HepG2 (cell line): Measurements from ENCODE around the gene SFTA2. TPM values are rescaled to one million over a fixed set of nuclear protein-coding genes. Genes with fewer than 3 reads are reported as not detected.

ENCODE experiments used
- ATF7 ChIP-seq, 2 experiments: fragments of 450-650 bp in 1 of 2; sonication (generic) in 1 of 2; formaldehyde crosslinking in 1 of 2; IDR thresholded peaks; 2 replicates each; pipeline versions ENCODE4 v1.4.0 to v1.6.1; 2016 to 2020; ENCODE audit warnings: antibody characterized with exemption in 1 of 2, mild to moderate bottlenecking in 1 of 2, missing genetic modification reagents in 1 of 2
- GZF1 ChIP-seq: sonication (generic); formaldehyde crosslinking; IDR thresholded peaks from 2 replicates; pipeline ENCODE4 v1.5.1; 2020; ENCODE audit warnings: mild to moderate bottlenecking, missing genetic modification reagents
- KMT2A ChIP-seq: sonication (generic); formaldehyde crosslinking; IDR thresholded peaks from 2 replicates; pipeline ENCODE4 v1.4.0; 2020; ENCODE audit warnings: missing genetic modification reagents
- NCOA5 ChIP-seq: sonication (generic); formaldehyde crosslinking; IDR thresholded peaks from 2 replicates; pipeline ENCODE4 v1.4.0; 2020; ENCODE audit warnings: missing genetic modification reagents
- NONO ChIP-seq, 2 experiments: fragments of 450-650 bp in 1 of 2; sonication (generic) in 1 of 2; formaldehyde crosslinking in 1 of 2; IDR thresholded peaks in 1 of 2; conservative IDR thresholded peaks in 1 of 2; 2 replicates each; pipeline versions ENCODE4 v1.6.1 to v1.8.0; 2017 to 2022; ENCODE audit warnings: mild to moderate bottlenecking in 1 of 2, missing genetic modification reagents in 1 of 2, moderate library complexity in 1 of 2
- ZBED4 ChIP-seq: sonication (generic); formaldehyde crosslinking; IDR thresholded peaks from 2 replicates; pipeline ENCODE4 v1.4.0; 2020; ENCODE audit warnings: missing genetic modification reagents, borderline replicate concordance
- ZNF30 ChIP-seq: sonication (generic); formaldehyde crosslinking; IDR thresholded peaks from 2 replicates; pipeline ENCODE4 v1.5.0; 2020; ENCODE audit warnings: mild to moderate bottlenecking, missing genetic modification reagents
- ZNF317 ChIP-seq: sonication (generic); formaldehyde crosslinking; IDR thresholded peaks from 2 replicates; pipeline ENCODE4 v1.5.0; 2020; ENCODE audit warnings: mild to moderate bottlenecking, missing genetic modification reagents
- ZNF44 ChIP-seq: sonication (generic); formaldehyde crosslinking; IDR thresholded peaks from 2 replicates; pipeline ENCODE4 v1.5.1; 2020; ENCODE audit warnings: mild to moderate bottlenecking, missing genetic modification reagents
- ZNF468 ChIP-seq: sonication (generic); formaldehyde crosslinking; IDR thresholded peaks from 2 replicates; pipeline ENCODE4 v1.8.0; 2022; ENCODE audit warnings: mild to moderate bottlenecking, moderate library complexity, missing genetic modification reagents
- ZNF543 ChIP-seq: sonication (generic); formaldehyde crosslinking; IDR thresholded peaks from 2 replicates; pipeline ENCODE4 v1.4.0; 2020; ENCODE audit warnings: mild to moderate bottlenecking, missing genetic modification reagents
- ZNF670 ChIP-seq: sonication (generic); formaldehyde crosslinking; IDR thresholded peaks from 2 replicates; pipeline ENCODE4 v1.8.0; 2022; ENCODE audit warnings: mild to moderate bottlenecking, missing genetic modification reagents, borderline replicate concordance
- ZNF839 ChIP-seq: sonication (generic); formaldehyde crosslinking; IDR thresholded peaks from 2 replicates; pipeline ENCODE4 v1.4.0; 2020; ENCODE audit warnings: missing genetic modification reagents, mild to moderate bottlenecking, borderline replicate concordance
- polyA plus RNA-seq, 8 experiments: library from polyadenylated mRNA; depleted of rRNA in 3 of 8; stranded (reverse) in 7 of 8; unstranded in 1 of 8; fragments of >200 nt; fragmentation: Illumina TruSeq in 4 of 8; extraction: Trizol in 4 of 8; gene quantifications; 2 replicates each; pipeline versions ENCODE4 v1.2.1 to v1.2.3, GENCODE V29; 2011 to 2016; ENCODE audit warnings: low read depth in 4 of 8, missing spikeins in 1 of 8, mixed read lengths in 1 of 8; ENCODE audit not compliant: insufficient read depth in 1 of 8
- total RNA-seq, 5 experiments: library from RNA; depleted of rRNA; stranded (reverse); fragments of >200 nt; fragmentation: Illumina TruSeq; extraction: Trizol; gene quantifications; 2 replicates each; pipeline ENCODE4 v1.2.3, GENCODE V29; 2016; ENCODE audit warnings: low read depth in 1 of 5
- TF ChIP-seq, protein P1 (sequence below): sonication (generic); formaldehyde crosslinking; IDR thresholded peaks from 2 replicates; pipeline ENCODE4 v1.4.0; 2020; ENCODE audit warnings: mild to moderate bottlenecking, missing genetic modification reagents
- TF ChIP-seq, protein P2 (sequence below): sonication (generic); formaldehyde crosslinking; IDR thresholded peaks from 2 replicates; pipeline ENCODE4 v1.5.0; 2020; ENCODE audit warnings: missing genetic modification reagents
- TF ChIP-seq, protein P3 (sequence below): IDR thresholded peaks from 2 replicates; pipeline ENCODE4 v1.6.1; 2016; ENCODE audit warnings: missing genetic modification reagents, missing compliant biosample characterization

Gene SFTA2
- total and polyA plus RNA-seq, 2 of the 13 experiments (the other 11 are each of a cell fraction or from before 2014, with no cell fraction given): not detected

DNA sequence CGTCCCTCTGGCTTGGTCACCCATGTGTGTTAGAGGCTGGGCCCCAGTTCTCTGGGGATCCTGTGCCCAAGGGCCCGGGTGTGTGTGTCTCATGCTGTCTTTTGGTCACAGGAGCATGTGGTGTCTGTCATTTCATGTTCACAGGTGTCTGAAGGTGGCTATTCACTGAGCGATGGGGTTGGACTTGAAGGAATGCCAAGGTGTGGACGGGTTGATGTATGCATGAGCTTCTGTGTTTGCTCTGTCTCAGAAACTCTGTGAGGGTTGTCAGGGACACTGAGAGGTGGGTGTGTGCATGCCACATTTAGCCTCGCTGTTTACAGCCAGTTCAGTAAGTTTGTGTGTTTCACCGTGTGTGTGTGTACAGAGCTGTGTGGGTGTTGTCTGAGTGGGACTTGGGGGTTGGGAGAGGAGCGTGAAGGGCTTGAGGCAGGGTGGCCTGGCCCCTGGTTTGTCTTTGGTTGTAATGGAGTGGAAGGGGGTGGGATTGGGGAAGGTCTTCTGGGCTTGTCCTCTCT, 46.4 kb downstream of the SFTA2 start (continued):
- TF ChIP-seq NONO (IDR thresholded peaks at IDR 0.05): no peak
- TF ChIP-seq NONO (CRISPR knock-in tag; conservative IDR thresholded peaks at IDR 0.05): peak; percentile 57
- TF ChIP-seq, protein P1, sequence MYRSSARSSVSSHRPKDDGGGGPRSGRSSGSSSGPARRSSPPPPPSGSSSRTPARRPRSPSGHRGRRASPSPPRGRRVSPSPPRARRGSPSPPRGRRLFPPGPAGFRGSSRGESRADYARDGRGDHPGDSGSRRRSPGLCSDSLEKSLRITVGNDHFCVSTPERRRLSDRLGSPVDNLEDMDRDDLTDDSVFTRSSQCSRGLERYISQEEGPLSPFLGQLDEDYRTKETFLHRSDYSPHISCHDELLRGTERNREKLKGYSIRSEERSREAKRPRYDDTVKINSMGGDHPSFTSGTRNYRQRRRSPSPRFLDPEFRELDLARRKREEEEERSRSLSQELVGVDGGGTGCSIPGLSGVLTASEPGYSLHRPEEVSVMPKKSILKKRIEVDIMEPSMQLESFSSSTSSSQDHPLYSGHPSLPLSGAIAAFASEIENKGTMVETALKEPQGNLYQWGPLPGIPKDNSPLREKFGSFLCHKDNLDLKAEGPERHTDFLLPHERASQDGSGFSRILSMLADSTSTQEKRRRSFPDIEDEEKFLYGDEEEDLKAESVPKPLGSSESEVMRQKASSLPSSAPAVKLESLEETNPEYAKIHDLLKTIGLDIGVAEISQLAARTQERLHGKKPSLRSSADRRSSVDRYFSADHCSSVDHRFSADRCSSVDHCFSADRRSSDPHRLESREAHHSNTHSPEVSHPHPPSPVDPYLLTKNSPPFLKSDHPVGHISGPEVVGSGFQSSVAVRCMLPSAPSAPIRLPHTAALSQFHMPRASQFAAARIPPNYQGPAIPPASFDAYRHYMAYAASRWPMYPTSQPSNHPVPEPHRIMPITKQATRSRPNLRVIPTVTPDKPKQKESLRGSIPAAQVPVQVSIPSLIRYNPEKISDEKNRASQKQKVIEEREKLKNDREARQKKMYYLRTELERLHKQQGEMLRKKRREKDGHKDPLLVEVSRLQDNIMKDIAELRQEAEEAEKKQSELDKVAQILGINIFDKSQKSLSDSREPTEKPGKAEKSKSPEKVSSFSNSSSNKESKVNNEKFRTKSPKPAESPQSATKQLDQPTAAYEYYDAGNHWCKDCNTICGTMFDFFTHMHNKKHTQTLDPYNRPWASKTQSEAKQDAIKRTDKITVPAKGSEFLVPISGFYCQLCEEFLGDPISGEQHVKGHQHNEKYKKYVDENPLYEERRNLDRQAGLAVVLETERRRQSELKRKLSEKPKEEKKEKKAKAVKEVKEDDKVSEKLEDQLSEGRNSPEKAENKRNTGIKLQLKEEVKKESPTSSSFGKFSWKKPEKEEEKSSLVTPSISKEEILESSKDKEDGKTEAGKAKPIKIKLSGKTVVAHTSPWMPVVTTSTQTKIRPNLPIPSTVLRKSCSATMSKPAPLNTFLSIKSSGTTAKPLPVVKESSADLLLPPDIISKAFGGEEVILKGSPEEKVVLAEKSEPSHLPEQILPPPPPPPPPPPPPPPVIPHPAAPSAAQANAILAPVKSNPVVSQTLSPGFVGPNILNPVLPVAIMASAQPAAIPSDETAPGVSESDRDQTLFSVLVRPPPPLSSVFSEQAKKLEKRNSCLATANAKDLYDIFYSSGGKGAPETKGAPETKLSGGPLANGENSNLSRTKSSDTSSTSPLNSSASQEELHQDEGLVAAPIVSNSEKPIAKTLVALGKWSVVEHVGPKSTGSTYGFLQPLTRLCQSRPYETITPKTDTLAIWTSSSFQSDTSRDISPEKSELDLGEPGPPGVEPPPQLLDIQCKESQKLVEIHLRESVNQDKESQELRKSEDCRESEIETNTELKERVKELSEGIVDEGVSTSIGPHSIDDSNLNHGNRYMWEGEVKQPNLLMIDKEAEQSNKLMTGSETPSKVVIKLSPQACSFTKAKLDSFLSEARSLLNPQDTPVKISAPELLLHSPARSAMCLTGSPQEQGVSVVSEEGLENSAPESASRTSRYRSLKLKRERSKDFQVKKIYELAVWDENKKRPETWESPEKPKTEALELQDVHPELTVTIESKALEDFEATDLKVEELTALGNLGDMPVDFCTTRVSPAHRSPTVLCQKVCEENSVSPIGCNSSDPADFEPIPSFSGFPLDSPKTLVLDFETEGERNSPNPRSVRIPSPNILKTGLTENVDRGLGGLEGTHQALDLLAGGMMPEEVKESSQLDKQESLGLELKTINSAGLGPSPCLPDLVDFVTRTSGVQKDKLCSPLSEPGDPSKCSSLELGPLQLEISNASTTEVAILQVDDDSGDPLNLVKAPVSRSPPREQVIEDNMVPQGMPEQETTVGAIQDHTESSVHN (CRISPR knock-in tag): no peak
- no peak for TF ChIP-seq ZNF839 (CRISPR knock-in tag)
- TF ChIP-seq, protein P2, sequence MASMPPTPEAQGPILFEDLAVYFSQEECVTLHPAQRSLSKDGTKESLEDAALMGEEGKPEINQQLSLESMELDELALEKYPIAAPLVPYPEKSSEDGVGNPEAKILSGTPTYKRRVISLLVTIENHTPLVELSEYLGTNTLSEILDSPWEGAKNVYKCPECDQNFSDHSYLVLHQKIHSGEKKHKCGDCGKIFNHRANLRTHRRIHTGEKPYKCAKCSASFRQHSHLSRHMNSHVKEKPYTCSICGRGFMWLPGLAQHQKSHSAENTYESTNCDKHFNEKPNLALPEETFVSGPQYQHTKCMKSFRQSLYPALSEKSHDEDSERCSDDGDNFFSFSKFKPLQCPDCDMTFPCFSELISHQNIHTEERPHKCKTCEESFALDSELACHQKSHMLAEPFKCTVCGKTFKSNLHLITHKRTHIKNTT (CRISPR knock-in tag): no peak
- TF ChIP-seq KMT2A (CRISPR knock-in tag): no peak
- TF ChIP-seq, protein P3, sequence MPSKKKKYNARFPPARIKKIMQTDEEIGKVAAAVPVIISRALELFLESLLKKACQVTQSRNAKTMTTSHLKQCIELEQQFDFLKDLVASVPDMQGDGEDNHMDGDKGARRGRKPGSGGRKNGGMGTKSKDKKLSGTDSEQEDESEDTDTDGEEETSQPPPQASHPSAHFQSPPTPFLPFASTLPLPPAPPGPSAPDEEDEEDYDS (CRISPR knock-in tag): no peak
- no peak for TF ChIP-seq ZBED4
- no peak for TF ChIP-seq ZNF30 (CRISPR knock-in tag)
- 0 out of 2 replicates have a peak, but pooled peaks have one; percentile 54 for TF ChIP-seq GZF1 (CRISPR knock-in tag)
- TF ChIP-seq ATF7 (IDR thresholded peaks at IDR 0.05): no peak
- TF ChIP-seq ATF7 (CRISPR knock-in tag; IDR thresholded peaks at IDR 0.05): 0 out of 2 replicates have a peak, but pooled peaks have one; percentile 24
- TF ChIP-seq ZNF317 (CRISPR knock-in tag): peak; percentile 29; the same call in 1 of the 2 replicates
- TF ChIP-seq ZNF543 (CRISPR knock-in tag): no peak; the same call in 1 of the 2 replicates
- TF ChIP-seq ZNF670 (CRISPR knock-in tag): no peak
- TF ChIP-seq ZNF468 (CRISPR knock-in tag): 0 out of 2 replicates have a peak, but pooled peaks have one; percentile 63
- TF ChIP-seq ZNF44 (CRISPR knock-in tag): no peak
- no peak for TF ChIP-seq NCOA5
